WTC11 (cell line): Measurements from ENCODE around the gene HSDL1. TPM values are rescaled to one million over a fixed set of nuclear protein-coding genes. Genes with fewer than 3 reads are reported as not detected.

Experiments used
- ATAC-seq: fragments of 200-7000 bp; cut with Tn5 transposase; 2 replicates; pipeline ENCODE4 v1.10.0; 2021; ENCODE audit warnings: mild to moderate bottlenecking, moderate library complexity
- CTCF ChIA-PET: fragments of 300-600 bp; sonication (Branson Sonifier 250); formaldehyde crosslinking; loops from one replicate; lab custom pipeline; 2021; ENCODE audit warnings: antibody characterized with exemption; lab: Charles Lee
- POLR2A ChIA-PET: fragments of 350-600 bp; sonication (Branson Sonifier 250); formaldehyde crosslinking; loops from one replicate; lab custom pipeline; 2021; ENCODE audit warnings: antibody characterized with exemption; lab: Charles Lee
- DNase-seq: peaks from one replicate; pipeline ENCODE4 v3.0.0; 2021; ENCODE audit warnings: low spot score
- H3K27ac Mint-ChIP-seq: 2 replicates; pipeline ENCODE4 v1.8.0; 2021; ENCODE audit warnings: mixed read lengths
- H3K27me3 Mint-ChIP-seq: 2 replicates; pipeline ENCODE4 v1.8.0; 2021; ENCODE audit warnings: low read depth, mild to moderate bottlenecking, moderate library complexity, mixed read lengths
- H3K36me3 Mint-ChIP-seq: 2 replicates; pipeline ENCODE4 v1.8.0; 2021; ENCODE audit warnings: mixed read lengths
- H3K4me1 Mint-ChIP-seq: 2 replicates; pipeline ENCODE4 v1.8.0; 2022; ENCODE audit warnings: mixed read lengths
- H3K4me3 Mint-ChIP-seq: 2 replicates; pipeline ENCODE4 v1.8.0; 2021; ENCODE audit warnings: mild to moderate bottlenecking, moderate library complexity, mixed read lengths
- H3K9me3 Mint-ChIP-seq: 2 replicates; pipeline ENCODE4 v1.8.0; 2021; ENCODE audit warnings: mixed read lengths
- ATF2 ChIP-seq: sonication (generic); formaldehyde crosslinking; IDR thresholded peaks from 2 replicates; pipeline ENCODE4 v1.8.1; 2022; ENCODE audit warnings: low read depth, missing genetic modification reagents, borderline replicate concordance
- CREB1 ChIP-seq: sonication (generic); formaldehyde crosslinking; IDR thresholded peaks from 2 replicates; pipeline ENCODE4 v1.8.0; 2023; ENCODE audit warnings: mild to moderate bottlenecking, missing genetic modification reagents
- CREM ChIP-seq: sonication (generic); formaldehyde crosslinking; IDR thresholded peaks from 2 replicates; pipeline ENCODE4 v1.8.1; 2022; ENCODE audit warnings: mild to moderate bottlenecking, missing genetic modification reagents, moderate library complexity
- E2F1 ChIP-seq: sonication (generic); formaldehyde crosslinking; IDR thresholded peaks from 2 replicates; pipeline ENCODE4 v1.8.0; 2022; ENCODE audit warnings: mild to moderate bottlenecking, missing genetic modification reagents
- E2F4 ChIP-seq: sonication (generic); formaldehyde crosslinking; IDR thresholded peaks from 2 replicates; pipeline ENCODE4 v1.8.1; 2022; ENCODE audit warnings: low read depth, mild to moderate bottlenecking, moderate library complexity, missing genetic modification reagents, borderline replicate concordance
- ELF4 ChIP-seq: sonication (generic); formaldehyde crosslinking; IDR thresholded peaks from 2 replicates; pipeline ENCODE4 v1.8.1; 2022; ENCODE audit warnings: low read depth, mild to moderate bottlenecking, moderate library complexity, missing genetic modification reagents
- EMX1 ChIP-seq: fragments of 250-450 bp; sonication (Bioruptor Pico); IDR thresholded peaks from 2 replicates; pipeline ENCODE4 v1.8.0; 2021; ENCODE audit warnings: mild to moderate bottlenecking
- ETV6 ChIP-seq: sonication (generic); formaldehyde crosslinking; IDR thresholded peaks from 2 replicates; pipeline ENCODE4 v1.8.1; 2022; ENCODE audit warnings: mild to moderate bottlenecking, missing genetic modification reagents
- FOXK1 ChIP-seq: sonication (generic); formaldehyde crosslinking; IDR thresholded peaks from 2 replicates; pipeline ENCODE4 v1.8.0; 2022; ENCODE audit warnings: mild to moderate bottlenecking, moderate library complexity, missing genetic modification reagents
- GABPB1 ChIP-seq: sonication (generic); formaldehyde crosslinking; IDR thresholded peaks from 2 replicates; pipeline ENCODE4 v1.8.1; 2023; ENCODE audit warnings: mild to moderate bottlenecking, missing genetic modification reagents
- GTF2I ChIP-seq: fragments of 250-450 bp; sonication (Bioruptor Pico); conservative IDR thresholded peaks from 2 replicates; pipeline ENCODE4 v1.4.0; 2021; ENCODE audit warnings: mild to moderate bottlenecking
- HMGXB4 ChIP-seq: sonication (generic); formaldehyde crosslinking; IDR thresholded peaks from 2 replicates; pipeline ENCODE4 v1.8.1; 2023; ENCODE audit warnings: mild to moderate bottlenecking, moderate library complexity, missing genetic modification reagents
- JAZF1 ChIP-seq: fragments of 250-450 bp; sonication (Bioruptor Pico); IDR thresholded peaks from 2 replicates; pipeline ENCODE4 v1.9.0; 2021; ENCODE audit warnings: moderate library complexity, mild to moderate bottlenecking, inconsistent platforms
- KAT7 ChIP-seq: sonication (generic); formaldehyde crosslinking; IDR thresholded peaks from 2 replicates; pipeline ENCODE4 v1.8.1; 2023; ENCODE audit warnings: missing genetic modification reagents, mild to moderate bottlenecking, borderline replicate concordance
- MAX ChIP-seq: sonication (generic); formaldehyde crosslinking; IDR thresholded peaks from 2 replicates; pipeline ENCODE4 v1.8.0; 2022; ENCODE audit warnings: mild to moderate bottlenecking, missing genetic modification reagents
- MXD4 ChIP-seq: fragments of 250-450 bp; sonication (Bioruptor Pico); IDR thresholded peaks from 2 replicates; pipeline ENCODE4 v1.8.0; 2021; ENCODE audit warnings: mild to moderate bottlenecking, moderate library complexity, borderline replicate concordance
- MYBL2 ChIP-seq: sonication (generic); formaldehyde crosslinking; IDR thresholded peaks from 2 replicates; pipeline ENCODE4 v1.8.1; 2023; ENCODE audit warnings: mild to moderate bottlenecking, moderate library complexity, missing genetic modification reagents
- OVOL2 ChIP-seq: fragments of 250-450 bp; sonication (Bioruptor Pico); IDR thresholded peaks from 2 replicates; pipeline ENCODE4 v1.9.0; 2021; ENCODE audit warnings: mild to moderate bottlenecking, borderline replicate concordance
- RELA ChIP-seq: sonication (generic); formaldehyde crosslinking; IDR thresholded peaks from 2 replicates; pipeline ENCODE4 v1.8.1; 2022; ENCODE audit warnings: missing genetic modification reagents, mild to moderate bottlenecking, borderline replicate concordance
- SMAD4 ChIP-seq: sonication (generic); formaldehyde crosslinking; IDR thresholded peaks from 2 replicates; pipeline ENCODE4 v1.8.0; 2022; ENCODE audit warnings: mild to moderate bottlenecking, missing genetic modification reagents
- TEAD1 ChIP-seq: sonication (generic); formaldehyde crosslinking; IDR thresholded peaks from 2 replicates; pipeline ENCODE4 v1.8.0; 2022; ENCODE audit warnings: mild to moderate bottlenecking, missing genetic modification reagents
- TEAD4 ChIP-seq: sonication (generic); formaldehyde crosslinking; IDR thresholded peaks from 2 replicates; pipeline ENCODE4 v1.8.0; 2022; ENCODE audit warnings: mild to moderate bottlenecking, missing genetic modification reagents
- ZNF232 ChIP-seq: sonication (generic); formaldehyde crosslinking; IDR thresholded peaks from 2 replicates; pipeline ENCODE4 v1.8.0; 2022; ENCODE audit warnings: mild to moderate bottlenecking, missing genetic modification reagents
- ZNF281 ChIP-seq: sonication (generic); formaldehyde crosslinking; IDR thresholded peaks from 2 replicates; pipeline ENCODE4 v1.8.0; 2023; ENCODE audit warnings: mild to moderate bottlenecking, missing genetic modification reagents
- ZNF317 ChIP-seq: sonication (generic); formaldehyde crosslinking; IDR thresholded peaks from 2 replicates; pipeline ENCODE4 v1.8.1; 2023; ENCODE audit warnings: low read depth, mild to moderate bottlenecking, moderate library complexity, missing genetic modification reagents, borderline replicate concordance
- ZNF423 ChIP-seq: fragments of 250-450 bp; sonication (Bioruptor Pico); IDR thresholded peaks from 2 replicates; pipeline ENCODE4 v2.1.2; 2022; ENCODE audit warnings: mild to moderate bottlenecking, moderate library complexity
- total RNA-seq: library from RNA; stranded (reverse); gene quantifications from 3 replicates; pipeline ENCODE4 v1.2.3, GENCODE V29; 2021

HSDL1 gene
- total RNA-seq, 1 experiment from 2014 or later: 48.6 TPM

- Mint-ChIP-seq H3K27me3 (no peaks in the 10 kb centered on the region), H3K4me1 (peaks cover 54% of the 10 kb centered on the region), H3K36me3 (0 out of 2 replicates have a peak, but pooled peaks cover 6% of the 10 kb centered on the region), H3K27ac (peak overlapping the region; percentile 48; the same call in 1 of the 2 replicates), H3K9me3 (0 out of 2 replicates have a peak, but pooled peaks cover 6% of the 10 kb centered on the region), H3K4me3 (no peak overlapping the region)
- no peak for DNase-seq
- CTCF ChIA-PET: interaction anchor here (0.5 to 2.0 kb wide), 4 partner anchors 22 to 224 kb away, joined by 3 to 10 read pairs (median 4); partner anchors contain the start of gene MBTPS1
- ATAC-seq: no peak
- no peak for TF ChIP-seq MAX (CRISPR knock-in tag)
- no peak for TF ChIP-seq E2F4 (CRISPR knock-in tag)
- no peak for TF ChIP-seq ZNF423 (CRISPR knock-in tag)
- no peak for TF ChIP-seq MYBL2 (CRISPR knock-in tag)
- TF ChIP-seq GABPB1 (CRISPR knock-in tag): no peak
- TF ChIP-seq MXD4 (CRISPR knock-in tag): no peak
- no peak for TF ChIP-seq EMX1 (CRISPR knock-in tag)
- POLR2A ChIA-PET: no interaction called here
These were observed 6.5 kb downstream of the HSDL1 start for GRCh38 chr16:84138500-84138823.

GRCh38 chr16:84137769-84138357 is 7.1 kb downstream of the HSDL1 start:
- ATAC-seq (no peak), DNase-seq (no peak)
- Mint-ChIP-seq H3K27me3 (no peaks in the 10 kb centered on the region), H3K9me3 (0 out of 2 replicates have a peak, but pooled peaks cover 3% of the 10 kb centered on the region), H3K27ac (peak overlapping the region; percentile 35; the same call in 1 of the 2 replicates), H3K4me3 (no peak overlapping the region), H3K4me1 (peaks cover 56% of the 10 kb centered on the region), H3K36me3 (0 out of 2 replicates have a peak, but pooled peaks cover 3% of the 10 kb centered on the region)
- POLR2A ChIA-PET: no interaction called here
- CTCF ChIA-PET: interaction anchor here (0.9 to 2.0 kb wide), 4 partner anchors 21 to 53 kb away, joined by 3 to 10 read pairs (median 4); partner anchors contain the start of genes MBTPS1 and TAF1C
- TF ChIP-seq RELA (no peak), OVOL2 (CRISPR knock-in tag) (no peak), CREB1 (CRISPR knock-in tag) (no peak), ELF4 (no peak), ATF2 (CRISPR knock-in tag) (no peak), FOXK1 (CRISPR knock-in tag) (no peak), GTF2I (no peak), CREM (CRISPR knock-in tag) (no peak), SMAD4 (CRISPR knock-in tag) (no peak), TEAD4 (CRISPR knock-in tag) (no peak), TEAD1 (CRISPR knock-in tag) (no peak), JAZF1 (CRISPR knock-in tag) (no peak), ETV6 (CRISPR knock-in tag) (no peak)

- ChIA-PET POLR2A (no interaction called here), CTCF (interaction anchor here (0.9 to 1.7 kb wide), 3 partner anchors 32 to 53 kb away, joined by 3 to 5 read pairs (median 4); partner anchors contain the start of gene TAF1C)
- peak overlapping the region; percentile 55 for H3K27ac Mint-ChIP-seq
- no peaks in the 10 kb centered on the region for H3K27me3 Mint-ChIP-seq
- DNase-seq (no peak), ATAC-seq (no peak)
- H3K4me3 Mint-ChIP-seq: no peak overlapping the region
- no peaks in the 10 kb centered on the region for H3K36me3 Mint-ChIP-seq
- no peaks in the 10 kb centered on the region for H3K9me3 Mint-ChIP-seq
- peaks cover 61% of the 10 kb centered on the region for H3K4me1 Mint-ChIP-seq
- no peak for TF ChIP-seq E2F1 (CRISPR knock-in tag)
- no peak for TF ChIP-seq ZNF281 (CRISPR knock-in tag)
- no peak for TF ChIP-seq TEAD4 (CRISPR knock-in tag)
- no peak for TF ChIP-seq ZNF232
- TF ChIP-seq ZNF317: no peak
- TF ChIP-seq KAT7 (CRISPR knock-in tag): no peak
- no peak for TF ChIP-seq FOXK1 (CRISPR knock-in tag)
- TF ChIP-seq HMGXB4 (CRISPR knock-in tag): no peak
These were observed 7.7 kb downstream of the HSDL1 start for GRCh38 chr16:84137287-84137686.
